ENCODE results near the gene ZNF778. TPM values are rescaled to one million over a fixed set of nuclear protein-coding genes. Genes with fewer than 3 reads are reported as not detected.

ZNF778 gene
- polyA plus RNA-seq, 2 of the 4 experiments (the other 2 are of a cell fraction): 7.0 to 9.5 TPM

DNA sequence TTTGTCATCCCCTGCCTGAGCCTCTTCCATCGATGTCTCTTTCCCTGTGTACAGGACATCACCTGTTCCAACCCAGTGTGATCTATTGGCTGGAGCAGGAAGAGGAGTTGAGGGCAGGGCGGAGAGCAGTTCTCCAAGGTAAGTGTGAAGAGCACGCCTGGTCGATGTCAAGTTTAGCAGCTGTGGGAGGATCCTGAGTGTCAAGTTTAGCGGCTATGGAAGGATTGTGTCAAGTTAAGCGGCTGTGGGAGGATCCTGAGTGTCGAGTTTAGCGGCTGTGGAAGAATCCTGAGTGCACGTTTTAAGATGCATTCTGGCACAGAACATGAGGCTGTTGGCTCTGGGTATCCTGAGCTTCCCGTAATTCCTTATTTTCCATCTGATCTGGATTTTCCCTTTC lies 7.2 kb downstream of the ZNF778 start:
- POLR2A ChIA-PET: interaction anchor here (0.7 kb wide), 1 partner anchor 1240 kb away, joined by 9 read pairs; no protein-coding TSS in a partner anchor
- CTCF ChIA-PET: no interaction called here
- Histone ChIP-seq H3K9me3 (peaks cover 58% of the 10 kb centered on the region), H3K4me2 (no peak overlapping the region), H3K4me1 (no peaks in the 10 kb centered on the region), H3K4me3 (no peak overlapping the region), H3K27ac (no peak overlapping the region)
- DNase-seq (ENCODE audit: low read depth in 1 of 2, low spot score in 1 of 2) (no peak), FAIRE-seq (no peak), ATAC-seq (no peak)
- no peak for TF ChIP-seq NPAS2 (CRISPR knock-in tag; IDR thresholded peaks at IDR 0.05; ENCODE audit: borderline replicate concordance)
- TF ChIP-seq CEBPB (IDR thresholded peaks at IDR 0.05): no peak
- TF ChIP-seq KDM1A (IDR thresholded peaks at IDR 0.05; ENCODE audit: low read depth): no peak
- no peak for TF ChIP-seq RCOR1 (IDR thresholded peaks at IDR 0.05; ENCODE audit: low read depth, low read length)
- no peak for TF ChIP-seq CBX8 (IDR thresholded peaks at IDR 0.05)
- WGBS (ENCODE audit: missing lambda C conversion rate): 93% methylated on average over 10 of the region's 10 CpGs

DNA sequence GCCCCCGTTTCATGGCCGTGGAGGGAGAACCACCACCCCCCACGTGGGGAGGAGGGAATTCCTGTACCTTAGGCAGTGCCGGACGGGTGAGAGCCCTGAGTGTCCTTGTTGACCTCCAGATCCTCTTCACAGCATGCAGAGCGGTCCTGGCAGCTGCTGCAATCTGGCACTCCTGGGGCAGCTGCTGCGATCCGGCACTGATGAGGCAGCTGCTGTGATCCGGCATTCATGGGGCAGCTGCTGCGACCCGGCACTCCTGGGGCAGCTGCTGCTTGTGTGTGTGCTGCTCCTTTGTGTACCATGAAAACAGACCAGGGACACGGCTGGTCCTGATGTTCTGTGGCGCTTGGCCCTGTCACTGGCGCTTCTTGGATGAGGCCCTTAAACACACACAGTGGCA lies 12.8 kb downstream of the ZNF778 start:
- no peak for TF ChIP-seq ZC3H11A (IDR thresholded peaks at IDR 0.05)
- TF ChIP-seq ZNF302 (CRISPR knock-in tag; IDR thresholded peaks at IDR 0.05): no peak
- TF ChIP-seq RNF2 (IDR thresholded peaks at IDR 0.05; ENCODE audit: borderline replicate concordance, low read depth): no peak
- TF ChIP-seq, protein P1, sequence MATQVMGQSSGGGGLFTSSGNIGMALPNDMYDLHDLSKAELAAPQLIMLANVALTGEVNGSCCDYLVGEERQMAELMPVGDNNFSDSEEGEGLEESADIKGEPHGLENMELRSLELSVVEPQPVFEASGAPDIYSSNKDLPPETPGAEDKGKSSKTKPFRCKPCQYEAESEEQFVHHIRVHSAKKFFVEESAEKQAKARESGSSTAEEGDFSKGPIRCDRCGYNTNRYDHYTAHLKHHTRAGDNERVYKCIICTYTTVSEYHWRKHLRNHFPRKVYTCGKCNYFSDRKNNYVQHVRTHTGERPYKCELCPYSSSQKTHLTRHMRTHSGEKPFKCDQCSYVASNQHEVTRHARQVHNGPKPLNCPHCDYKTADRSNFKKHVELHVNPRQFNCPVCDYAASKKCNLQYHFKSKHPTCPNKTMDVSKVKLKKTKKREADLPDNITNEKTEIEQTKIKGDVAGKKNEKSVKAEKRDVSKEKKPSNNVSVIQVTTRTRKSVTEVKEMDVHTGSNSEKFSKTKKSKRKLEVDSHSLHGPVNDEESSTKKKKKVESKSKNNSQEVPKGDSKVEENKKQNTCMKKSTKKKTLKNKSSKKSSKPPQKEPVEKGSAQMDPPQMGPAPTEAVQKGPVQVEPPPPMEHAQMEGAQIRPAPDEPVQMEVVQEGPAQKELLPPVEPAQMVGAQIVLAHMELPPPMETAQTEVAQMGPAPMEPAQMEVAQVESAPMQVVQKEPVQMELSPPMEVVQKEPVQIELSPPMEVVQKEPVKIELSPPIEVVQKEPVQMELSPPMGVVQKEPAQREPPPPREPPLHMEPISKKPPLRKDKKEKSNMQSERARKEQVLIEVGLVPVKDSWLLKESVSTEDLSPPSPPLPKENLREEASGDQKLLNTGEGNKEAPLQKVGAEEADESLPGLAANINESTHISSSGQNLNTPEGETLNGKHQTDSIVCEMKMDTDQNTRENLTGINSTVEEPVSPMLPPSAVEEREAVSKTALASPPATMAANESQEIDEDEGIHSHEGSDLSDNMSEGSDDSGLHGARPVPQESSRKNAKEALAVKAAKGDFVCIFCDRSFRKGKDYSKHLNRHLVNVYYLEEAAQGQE (IDR thresholded peaks at IDR 0.05): no peak
- TF ChIP-seq HOXB13 (CRISPR knock-in tag; IDR thresholded peaks at IDR 0.05; ENCODE audit: low read depth): no peak
- TF ChIP-seq EHMT2 (IDR thresholded peaks at IDR 0.05; ENCODE audit: low read depth): no peak
- DNase-seq (ENCODE audit: low read depth in 1 of 2, low spot score in 1 of 2): no peak
- Histone ChIP-seq H3K4me2 (no peak overlapping the region), H3K9me3 (peaks cover 92% of the 10 kb centered on the region), H3K27ac (no peak overlapping the region), H3K4me3 (no peak overlapping the region), H3K4me1 (no peaks in the 10 kb centered on the region)
- ATAC-seq: no peak
- ChIA-PET CTCF (interaction anchor here (1.6 kb wide), 1 partner anchor 10 kb away, joined by 4 read pairs; no protein-coding TSS in a partner anchor), POLR2A (no interaction called here)
- FAIRE-seq: no peak
- WGBS (ENCODE audit: missing lambda C conversion rate): 100% methylated on average over 4 of the region's 14 CpGs

DNA sequence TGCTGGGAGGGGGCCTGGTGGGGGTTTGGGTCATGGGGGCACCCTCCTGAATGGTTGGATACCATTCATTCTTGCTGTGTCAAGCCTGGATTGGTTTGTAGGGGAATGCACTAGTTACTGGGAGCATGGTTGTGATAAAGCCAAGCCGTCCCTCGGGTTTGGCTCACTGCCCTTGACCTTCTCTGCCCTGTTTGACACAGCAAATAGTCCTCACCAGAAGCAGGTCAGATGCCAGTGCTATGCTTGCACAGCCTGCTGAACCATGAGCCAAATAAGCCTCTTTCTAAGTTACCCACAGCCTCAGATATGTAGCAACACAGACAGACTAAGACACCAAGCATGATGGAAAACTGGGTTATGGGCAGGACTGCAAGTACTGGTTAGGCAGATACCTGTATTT lies 14.6 kb downstream of the ZNF778 start:
- DNase-seq (ENCODE audit: low read depth in 1 of 2, low spot score in 1 of 2) (no peak), ATAC-seq (no peak), FAIRE-seq (no peak)
- ChIA-PET CTCF (interaction anchor here (0.6 to 0.8 kb wide), 2 partner anchors 23 to 429 kb away, joined by 3 read pairs; no protein-coding TSS in a partner anchor), POLR2A (no interaction called here)
- TF ChIP-seq MYC (IDR thresholded peaks at IDR 0.05; ENCODE audit: borderline replicate concordance, low read length) (no peak), PHF8 (IDR thresholded peaks at IDR 0.05; ENCODE audit: borderline replicate concordance, low read depth) (no peak), ZC3H11A (IDR thresholded peaks at IDR 0.05) (no peak), FOSL2 (IDR thresholded peaks at IDR 0.05) (no peak), FOSL2 (CRISPR knock-in tag; IDR thresholded peaks at IDR 0.05) (no peak), MAFK (IDR thresholded peaks at IDR 0.05; ENCODE audit: partially characterized antibody) (no peak), CHD4 (IDR thresholded peaks at IDR 0.05; ENCODE audit: borderline replicate concordance) (no peak), CBX2 (IDR thresholded peaks at IDR 0.05; ENCODE audit: borderline replicate concordance, low read depth) (no peak), KDM5A (IDR thresholded peaks at IDR 0.05) (no peak), NPAS2 (CRISPR knock-in tag; IDR thresholded peaks at IDR 0.05; ENCODE audit: borderline replicate concordance) (no peak), MAZ (IDR thresholded peaks at IDR 0.05; ENCODE audit: borderline replicate concordance, low read depth, low read length) (no peak), HOXA7 (CRISPR knock-in tag; IDR thresholded peaks at IDR 0.05) (no peak), SREBF2 (IDR thresholded peaks at IDR 0.05) (no peak), GATA3 (IDR thresholded peaks at IDR 0.05; ENCODE audit: borderline replicate concordance) (no peak), JUN (IDR thresholded peaks at IDR 0.05) (no peak), NR3C1 (IDR thresholded peaks at IDR 0.05) (no peak)
- TF ChIP-seq, protein P2, sequence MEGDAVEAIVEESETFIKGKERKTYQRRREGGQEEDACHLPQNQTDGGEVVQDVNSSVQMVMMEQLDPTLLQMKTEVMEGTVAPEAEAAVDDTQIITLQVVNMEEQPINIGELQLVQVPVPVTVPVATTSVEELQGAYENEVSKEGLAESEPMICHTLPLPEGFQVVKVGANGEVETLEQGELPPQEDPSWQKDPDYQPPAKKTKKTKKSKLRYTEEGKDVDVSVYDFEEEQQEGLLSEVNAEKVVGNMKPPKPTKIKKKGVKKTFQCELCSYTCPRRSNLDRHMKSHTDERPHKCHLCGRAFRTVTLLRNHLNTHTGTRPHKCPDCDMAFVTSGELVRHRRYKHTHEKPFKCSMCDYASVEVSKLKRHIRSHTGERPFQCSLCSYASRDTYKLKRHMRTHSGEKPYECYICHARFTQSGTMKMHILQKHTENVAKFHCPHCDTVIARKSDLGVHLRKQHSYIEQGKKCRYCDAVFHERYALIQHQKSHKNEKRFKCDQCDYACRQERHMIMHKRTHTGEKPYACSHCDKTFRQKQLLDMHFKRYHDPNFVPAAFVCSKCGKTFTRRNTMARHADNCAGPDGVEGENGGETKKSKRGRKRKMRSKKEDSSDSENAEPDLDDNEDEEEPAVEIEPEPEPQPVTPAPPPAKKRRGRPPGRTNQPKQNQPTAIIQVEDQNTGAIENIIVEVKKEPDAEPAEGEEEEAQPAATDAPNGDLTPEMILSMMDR (IDR thresholded peaks at IDR 0.05): no peak
- TF ChIP-seq, protein P3, sequence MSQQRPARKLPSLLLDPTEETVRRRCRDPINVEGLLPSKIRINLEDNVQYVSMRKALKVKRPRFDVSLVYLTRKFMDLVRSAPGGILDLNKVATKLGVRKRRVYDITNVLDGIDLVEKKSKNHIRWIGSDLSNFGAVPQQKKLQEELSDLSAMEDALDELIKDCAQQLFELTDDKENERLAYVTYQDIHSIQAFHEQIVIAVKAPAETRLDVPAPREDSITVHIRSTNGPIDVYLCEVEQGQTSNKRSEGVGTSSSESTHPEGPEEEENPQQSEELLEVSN (IDR thresholded peaks at IDR 0.05; ENCODE audit: borderline replicate concordance, low read depth): no peak
- TF ChIP-seq, protein P4, sequence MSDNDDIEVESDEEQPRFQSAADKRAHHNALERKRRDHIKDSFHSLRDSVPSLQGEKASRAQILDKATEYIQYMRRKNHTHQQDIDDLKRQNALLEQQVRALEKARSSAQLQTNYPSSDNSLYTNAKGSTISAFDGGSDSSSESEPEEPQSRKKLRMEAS (IDR thresholded peaks at IDR 0.05): no peak
- TF ChIP-seq, protein P5, sequence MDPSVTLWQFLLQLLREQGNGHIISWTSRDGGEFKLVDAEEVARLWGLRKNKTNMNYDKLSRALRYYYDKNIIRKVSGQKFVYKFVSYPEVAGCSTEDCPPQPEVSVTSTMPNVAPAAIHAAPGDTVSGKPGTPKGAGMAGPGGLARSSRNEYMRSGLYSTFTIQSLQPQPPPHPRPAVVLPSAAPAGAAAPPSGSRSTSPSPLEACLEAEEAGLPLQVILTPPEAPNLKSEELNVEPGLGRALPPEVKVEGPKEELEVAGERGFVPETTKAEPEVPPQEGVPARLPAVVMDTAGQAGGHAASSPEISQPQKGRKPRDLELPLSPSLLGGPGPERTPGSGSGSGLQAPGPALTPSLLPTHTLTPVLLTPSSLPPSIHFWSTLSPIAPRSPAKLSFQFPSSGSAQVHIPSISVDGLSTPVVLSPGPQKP (IDR thresholded peaks at IDR 0.05; ENCODE audit: low read depth, low read length): no peak
- no peak overlapping the region for H3K27ac ChIP-seq
- WGBS (ENCODE audit: missing lambda C conversion rate): 90% methylated on average over 2 of the region's 2 CpGs
- peaks cover 92% of the 10 kb centered on the region for H3K9me3 ChIP-seq
- H3K4me2 ChIP-seq: no peak overlapping the region
- no peaks in the 10 kb centered on the region for H3K4me1 ChIP-seq
- no peak overlapping the region for H3K4me3 ChIP-seq
